ENCODE measurements around the gene TMEM80. TPM values are rescaled to one million over a fixed set of nuclear protein-coding genes. Genes with fewer than 3 reads are reported as not detected.

The TMEM80 gene
- total RNA-seq, 2 experiments from 2014 or later = 10.6 to 12.5 TPM

GRCh38 chr11:725624-726202 is 30.1 kb downstream of the TMEM80 start:
- H3K9me3 Mint-ChIP-seq = no peaks in the 10 kb centered on the region
- H3K36me3 Mint-ChIP-seq (ENCODE audit: low read depth) = no peaks in the 10 kb centered on the region
- H3K27ac Mint-ChIP-seq = no peak overlapping the region
- peak overlapping the region; percentile 67 for H3K4me3 Mint-ChIP-seq
- POLR2A ChIA-PET = interaction anchor here (0.6 to 2.4 kb wide), 7 partner anchors 22 to 192 kb away, joined by 3 to 10 read pairs (median 5); partner anchors contain the start of genes DEAF1, GATD1, TALDO1 and TMEM80
- H3K27me3 Mint-ChIP-seq = peaks cover 17% of the 10 kb centered on the region
- no peak for ATAC-seq
- CTCF ChIA-PET = interaction anchor here (0.7 to 10.0 kb wide), 18 partner anchors 13 to 190 kb away, joined by 3 to 73 read pairs (median 5); partner anchors contain the start of genes CD151, DEAF1, EPS8L2 and GATD1
- DNase-seq = peak; percentile 37
- H3K4me1 Mint-ChIP-seq (ENCODE audit: low read depth) = peaks cover 18% of the 10 kb centered on the region
- intact Hi-C loops (cut with micrococcal nuclease) = loop anchor here (5.0 kb wide), 1 partner anchor 168 kb away; no protein-coding TSS in a partner anchor
- TF ChIP-seq, protein P1, sequence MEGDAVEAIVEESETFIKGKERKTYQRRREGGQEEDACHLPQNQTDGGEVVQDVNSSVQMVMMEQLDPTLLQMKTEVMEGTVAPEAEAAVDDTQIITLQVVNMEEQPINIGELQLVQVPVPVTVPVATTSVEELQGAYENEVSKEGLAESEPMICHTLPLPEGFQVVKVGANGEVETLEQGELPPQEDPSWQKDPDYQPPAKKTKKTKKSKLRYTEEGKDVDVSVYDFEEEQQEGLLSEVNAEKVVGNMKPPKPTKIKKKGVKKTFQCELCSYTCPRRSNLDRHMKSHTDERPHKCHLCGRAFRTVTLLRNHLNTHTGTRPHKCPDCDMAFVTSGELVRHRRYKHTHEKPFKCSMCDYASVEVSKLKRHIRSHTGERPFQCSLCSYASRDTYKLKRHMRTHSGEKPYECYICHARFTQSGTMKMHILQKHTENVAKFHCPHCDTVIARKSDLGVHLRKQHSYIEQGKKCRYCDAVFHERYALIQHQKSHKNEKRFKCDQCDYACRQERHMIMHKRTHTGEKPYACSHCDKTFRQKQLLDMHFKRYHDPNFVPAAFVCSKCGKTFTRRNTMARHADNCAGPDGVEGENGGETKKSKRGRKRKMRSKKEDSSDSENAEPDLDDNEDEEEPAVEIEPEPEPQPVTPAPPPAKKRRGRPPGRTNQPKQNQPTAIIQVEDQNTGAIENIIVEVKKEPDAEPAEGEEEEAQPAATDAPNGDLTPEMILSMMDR (IDR thresholded peaks at IDR 0.05) = no peak

- ATAC-seq (peak; percentile 57), DNase-seq (peak; percentile 79)
- ChIA-PET POLR2A (interaction anchor here (0.6 to 2.4 kb wide), 8 partner anchors 21 to 193 kb away, joined by 3 to 10 read pairs (median 4); partner anchors contain the start of genes DEAF1, GATD1, TALDO1 and TMEM80), CTCF (interaction anchor here (0.7 to 10.0 kb wide), 27 partner anchors 12 to 220 kb away, joined by 3 to 73 read pairs (median 5); partner anchors contain the start of genes CD151, DEAF1, EPS8L2 and GATD1)
- Mint-ChIP-seq H3K27me3 (peaks cover 14% of the 10 kb centered on the region), H3K36me3 (ENCODE audit: low read depth) (no peaks in the 10 kb centered on the region), H3K4me1 (ENCODE audit: low read depth) (peaks cover 16% of the 10 kb centered on the region), H3K4me3 (peak overlapping the region; percentile 62), H3K9me3 (no peaks in the 10 kb centered on the region), H3K27ac (peak overlapping the region; percentile 63)
- TF ChIP-seq, protein P1 (IDR thresholded peaks at IDR 0.05) = no peak
- intact Hi-C loops (cut with micrococcal nuclease) = loop anchor here (5.0 kb wide), 1 partner anchor 169 kb away; no protein-coding TSS in a partner anchor
Observed at GRCh38 chr11:726278-727220, 30.9 kb downstream of the TMEM80 start.

DNA sequence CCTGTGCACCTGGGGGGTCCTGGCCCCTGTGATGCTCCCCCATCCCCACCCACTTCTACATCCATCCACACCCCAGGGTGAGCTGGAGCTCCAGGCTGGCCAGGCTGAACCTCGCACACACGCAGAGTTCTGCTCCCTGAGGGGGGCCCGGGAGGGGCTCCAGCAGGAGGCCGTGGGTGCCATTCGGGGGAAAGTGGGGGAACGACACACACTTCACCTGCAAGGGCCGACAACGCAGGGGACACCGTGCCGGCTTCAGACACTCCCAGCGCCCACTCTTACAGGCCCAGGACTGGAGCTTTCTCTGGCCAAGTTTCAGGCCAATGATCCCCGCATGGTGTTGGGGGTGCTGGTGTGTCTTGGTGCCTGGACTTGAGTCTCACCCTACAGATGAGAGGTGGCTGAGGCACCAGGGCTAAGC is 31.7 kb downstream of the TMEM80 start:
- peaks cover 14% of the 10 kb centered on the region for H3K4me1 Mint-ChIP-seq (ENCODE audit: low read depth)
- no peaks in the 10 kb centered on the region for H3K9me3 Mint-ChIP-seq
- H3K4me3 Mint-ChIP-seq = peak overlapping the region; percentile 62
- no peak for DNase-seq
- no peak for ATAC-seq
- no peaks in the 10 kb centered on the region for H3K36me3 Mint-ChIP-seq (ENCODE audit: low read depth)
- CTCF ChIA-PET = interaction anchor here (0.6 to 10.0 kb wide), 18 partner anchors 11 to 221 kb away, joined by 3 to 73 read pairs (median 5); partner anchors contain the start of genes DEAF1, EPS8L2, RNH1 and TALDO1
- peaks cover 10% of the 10 kb centered on the region for H3K27me3 Mint-ChIP-seq
- no peak overlapping the region for H3K27ac Mint-ChIP-seq
- POLR2A ChIA-PET = interaction anchor here (1.4 to 2.4 kb wide), 5 partner anchors 20 to 115 kb away, joined by 4 to 10 read pairs (median 5); partner anchors contain the start of genes DEAF1, TALDO1 and TMEM80
- intact Hi-C loops (cut with micrococcal nuclease) = loop anchor here (5.0 kb wide), 1 partner anchor 170 kb away; no protein-coding TSS in a partner anchor
- TF ChIP-seq, protein P1 (IDR thresholded peaks at IDR 0.05) = no peak

- POLR2A ChIA-PET = interaction anchor here (0.7 to 2.4 kb wide), 6 partner anchors 23 to 172 kb away, joined by 3 to 10 read pairs (median 4); partner anchors contain the start of genes DEAF1 and TMEM80
- intact Hi-C loops (cut with micrococcal nuclease) = loop anchor here (5.0 kb wide), 1 partner anchor 171 kb away; no protein-coding TSS in a partner anchor
- peak; percentile 92 for DNase-seq
- peaks cover 13% of the 10 kb centered on the region for H3K4me1 Mint-ChIP-seq (ENCODE audit: low read depth)
- no peak overlapping the region for H3K27ac Mint-ChIP-seq
- no peaks in the 10 kb centered on the region for H3K9me3 Mint-ChIP-seq
- no peaks in the 10 kb centered on the region for H3K36me3 Mint-ChIP-seq (ENCODE audit: low read depth)
- CTCF ChIA-PET = interaction anchor here (0.5 to 10.0 kb wide), 18 partner anchors 10 to 222 kb away, joined by 3 to 73 read pairs (median 5); partner anchors contain the start of genes DEAF1, RNH1, TALDO1 and TMEM80
- TF ChIP-seq, protein P1 (IDR thresholded peaks at IDR 0.05) = peak; percentile 98
- peaks cover 8% of the 10 kb centered on the region for H3K27me3 Mint-ChIP-seq
- no peak overlapping the region for H3K4me3 Mint-ChIP-seq
- peak; percentile 83 for ATAC-seq
Observed at GRCh38 chr11:727859-728748, 32.5 kb downstream of the TMEM80 start.

Data from activated CD8-positive, alpha-beta T cell treated with anti-CD3 and anti-CD28 coated beads for 36 hours (primary cell).